ENCODE measurements around the gene TMEM45B. TPM values are rescaled to one million over a fixed set of nuclear protein-coding genes. Genes with fewer than 3 reads are reported as not detected.
A peak's percentile ranks its signal among the peaks of the same experiment; 100 is the strongest.
"Not testable (repeated sequence)": the region's sequence is repeated elsewhere in the genome, so short reads cannot be mapped to it uniquely, and the experiment has no call there.

TMEM45B gene
- total RNA-seq = 1 to 10 TPM; 2.4 to 4.4 TPM

- Mint-ChIP-seq H3K4me1 (peaks cover 11% of the 10 kb centered on the region), H3K4me3 (peak within 1 kb of the TSS; percentile 89), H3K27ac (peak within 1 kb of the TSS; percentile 62), H3K27me3 (no peaks in the 10 kb centered on the region), H3K9me3 (no peaks in the 10 kb centered on the region), H3K36me3 (ENCODE audit: low read depth) (no peaks in the 10 kb centered on the region)
- ATAC-seq (replicated peaks) = peak; percentile 75
Observed at GRCh38 chr11:129815596-129816461, at the start of gene TMEM45B. Gene TMEM45B (plus strand): TSS chr11:129815848. CDS start chr11:129852483, 36,635 bp downstream.

GRCh38 chr11:129766898-129767604 lies 48.6 kb upstream of the TMEM45B start:
- peaks cover 5% of the 10 kb centered on the region for H3K9me3 Mint-ChIP-seq
- H3K4me3 Mint-ChIP-seq = no peak overlapping the region
- H3K4me1 Mint-ChIP-seq = peaks cover 5% of the 10 kb centered on the region
- peaks cover 4% of the 10 kb centered on the region for H3K36me3 Mint-ChIP-seq (ENCODE audit: low read depth)
- H3K27me3 Mint-ChIP-seq = no peaks in the 10 kb centered on the region
- H3K27ac Mint-ChIP-seq = no peak overlapping the region
- ATAC-seq (replicated peaks) = no peak

- peaks cover 5% of the 10 kb centered on the region for H3K4me1 Mint-ChIP-seq
- peaks cover 5% of the 10 kb centered on the region for H3K9me3 Mint-ChIP-seq
- no peak for ATAC-seq (replicated peaks)
- H3K4me3 Mint-ChIP-seq = no peak overlapping the region
- peaks cover 4% of the 10 kb centered on the region for H3K36me3 Mint-ChIP-seq (ENCODE audit: low read depth)
- H3K27ac Mint-ChIP-seq = no peak overlapping the region
- H3K27me3 Mint-ChIP-seq = no peaks in the 10 kb centered on the region
Observed at GRCh38 chr11:129767827-129768226, 47.8 kb upstream of the TMEM45B start.

- ATAC-seq (replicated peaks) = no peak
- peaks cover 5% of the 10 kb centered on the region for H3K9me3 Mint-ChIP-seq
- peaks cover 4% of the 10 kb centered on the region for H3K36me3 Mint-ChIP-seq (ENCODE audit: low read depth)
- H3K4me1 Mint-ChIP-seq = peaks cover 5% of the 10 kb centered on the region
- no peak overlapping the region for H3K4me3 Mint-ChIP-seq
- no peaks in the 10 kb centered on the region for H3K27me3 Mint-ChIP-seq
- H3K27ac Mint-ChIP-seq = no peak overlapping the region
Observed at GRCh38 chr11:129768356-129768755, 47.3 kb upstream of the TMEM45B start.

GRCh38 chr11:129769059-129769458 lies 46.6 kb upstream of the TMEM45B start:
- ATAC-seq (replicated peaks) = no peak
- Mint-ChIP-seq H3K27ac (no peak overlapping the region), H3K9me3 (peaks cover 5% of the 10 kb centered on the region), H3K4me1 (peaks cover 5% of the 10 kb centered on the region), H3K27me3 (no peaks in the 10 kb centered on the region), H3K4me3 (no peak overlapping the region), H3K36me3 (ENCODE audit: low read depth) (peaks cover 4% of the 10 kb centered on the region)

- no peak for ATAC-seq (replicated peaks)
- H3K4me1 Mint-ChIP-seq = peaks cover 5% of the 10 kb centered on the region
- H3K36me3 Mint-ChIP-seq (ENCODE audit: low read depth) = peaks cover 4% of the 10 kb centered on the region
- no peak overlapping the region for H3K27ac Mint-ChIP-seq
- no peaks in the 10 kb centered on the region for H3K27me3 Mint-ChIP-seq
- H3K9me3 Mint-ChIP-seq = peaks cover 5% of the 10 kb centered on the region
- no peak overlapping the region for H3K4me3 Mint-ChIP-seq
Observed at GRCh38 chr11:129770993-129771392, 44.7 kb upstream of the TMEM45B start.

GRCh38 chr11:129771456-129771855 lies 44.2 kb upstream of the TMEM45B start:
- H3K4me1 Mint-ChIP-seq; H3K4me3 Mint-ChIP-seq; ATAC-seq (replicated peaks); H3K27ac Mint-ChIP-seq; H3K9me3 Mint-ChIP-seq; H3K27me3 Mint-ChIP-seq; H3K36me3 Mint-ChIP-seq (ENCODE audit: low read depth): not testable (repeated sequence)

- H3K4me1 Mint-ChIP-seq = no peaks in the 10 kb centered on the region
- H3K27ac Mint-ChIP-seq = no peak overlapping the region
- H3K4me3 Mint-ChIP-seq = no peak overlapping the region
- H3K9me3 Mint-ChIP-seq = no peaks in the 10 kb centered on the region
- ATAC-seq (replicated peaks) = no peak
- H3K27me3 Mint-ChIP-seq = no peaks in the 10 kb centered on the region
- no peaks in the 10 kb centered on the region for H3K36me3 Mint-ChIP-seq (ENCODE audit: low read depth)
Observed at GRCh38 chr11:129778877-129779276, 36.8 kb upstream of the TMEM45B start.

GRCh38 chr11:129779342-129779741 lies 36.3 kb upstream of the TMEM45B start:
- no peaks in the 10 kb centered on the region for H3K4me1 Mint-ChIP-seq
- ATAC-seq (replicated peaks) = no peak
- H3K27me3 Mint-ChIP-seq = no peaks in the 10 kb centered on the region
- H3K27ac Mint-ChIP-seq = no peak overlapping the region
- H3K4me3 Mint-ChIP-seq = no peak overlapping the region
- no peaks in the 10 kb centered on the region for H3K36me3 Mint-ChIP-seq (ENCODE audit: low read depth)
- H3K9me3 Mint-ChIP-seq = no peaks in the 10 kb centered on the region

GRCh38 chr11:129785383-129786111 lies 30.1 kb upstream of the TMEM45B start:
- H3K27ac Mint-ChIP-seq = no peak overlapping the region
- peaks cover 5% of the 10 kb centered on the region for H3K4me1 Mint-ChIP-seq
- H3K4me3 Mint-ChIP-seq = no peak overlapping the region
- H3K27me3 Mint-ChIP-seq = no peaks in the 10 kb centered on the region
- no peaks in the 10 kb centered on the region for H3K9me3 Mint-ChIP-seq
- peak; percentile 71 for ATAC-seq (replicated peaks)
- H3K36me3 Mint-ChIP-seq (ENCODE audit: low read depth) = no peaks in the 10 kb centered on the region

- H3K36me3 Mint-ChIP-seq (ENCODE audit: low read depth); ATAC-seq (replicated peaks); H3K27me3 Mint-ChIP-seq; H3K27ac Mint-ChIP-seq; H3K4me3 Mint-ChIP-seq; H3K9me3 Mint-ChIP-seq; H3K4me1 Mint-ChIP-seq: not testable (repeated sequence)
Observed at GRCh38 chr11:129786112-129786416, 29.6 kb upstream of the TMEM45B start.

GRCh38 chr11:129787532-129788155 lies 28.0 kb upstream of the TMEM45B start:
- Mint-ChIP-seq H3K27ac (no peak overlapping the region), H3K9me3 (no peaks in the 10 kb centered on the region), H3K36me3 (ENCODE audit: low read depth) (no peaks in the 10 kb centered on the region), H3K4me3 (no peak overlapping the region), H3K4me1 (peaks cover 7% of the 10 kb centered on the region), H3K27me3 (no peaks in the 10 kb centered on the region)
- no peak for ATAC-seq (replicated peaks)

GRCh38 chr11:129788278-129788677 lies 27.4 kb upstream of the TMEM45B start:
- H3K4me3 Mint-ChIP-seq = no peak overlapping the region
- peaks cover 7% of the 10 kb centered on the region for H3K4me1 Mint-ChIP-seq
- no peaks in the 10 kb centered on the region for H3K9me3 Mint-ChIP-seq
- ATAC-seq (replicated peaks) = no peak
- no peaks in the 10 kb centered on the region for H3K36me3 Mint-ChIP-seq (ENCODE audit: low read depth)
- no peak overlapping the region for H3K27ac Mint-ChIP-seq
- no peaks in the 10 kb centered on the region for H3K27me3 Mint-ChIP-seq

- no peak for ATAC-seq (replicated peaks)
- Mint-ChIP-seq H3K27me3 (no peaks in the 10 kb centered on the region), H3K4me3 (no peak overlapping the region), H3K9me3 (no peaks in the 10 kb centered on the region), H3K36me3 (ENCODE audit: low read depth) (no peaks in the 10 kb centered on the region), H3K4me1 (peaks cover 7% of the 10 kb centered on the region), H3K27ac (peak overlapping the region; percentile 16)
Observed at GRCh38 chr11:129790106-129790505, 25.5 kb upstream of the TMEM45B start.
